ENCODE results near the gene SLC4A5.

DNA sequence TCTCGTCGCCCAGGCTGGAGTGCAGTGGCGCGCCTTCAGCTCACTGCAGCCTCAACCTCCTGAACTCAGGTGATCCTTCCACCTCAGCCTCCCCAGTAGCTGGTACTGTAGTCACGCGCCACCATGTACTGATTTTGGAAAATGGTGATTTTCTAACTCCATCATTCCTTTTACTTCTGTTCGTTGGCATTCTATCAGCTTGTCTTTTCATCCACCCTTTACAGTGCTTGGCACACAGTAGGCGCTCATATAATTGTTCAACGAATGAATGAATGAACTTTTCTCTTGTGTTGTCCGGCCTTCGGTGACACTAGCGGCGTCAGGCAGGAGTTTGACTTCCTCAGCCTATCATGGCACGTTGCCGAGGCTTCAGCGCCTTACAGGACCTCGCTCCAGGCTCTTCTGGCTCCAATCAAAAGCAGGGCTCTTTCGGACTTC is 145.2 kb downstream of the SLC4A5 start:
- TF ChIP-seq YY1 (IDR thresholded peaks at IDR 0.05; ENCODE audit: low read depth) (no peak), EP300 (IDR thresholded peaks at IDR 0.05; ENCODE audit: borderline replicate concordance) (no peak), CEBPB (IDR thresholded peaks at IDR 0.05) (no peak), TAF1 (IDR thresholded peaks at IDR 0.05; ENCODE audit: low read depth) (no peak)
- TF ChIP-seq, protein P1, sequence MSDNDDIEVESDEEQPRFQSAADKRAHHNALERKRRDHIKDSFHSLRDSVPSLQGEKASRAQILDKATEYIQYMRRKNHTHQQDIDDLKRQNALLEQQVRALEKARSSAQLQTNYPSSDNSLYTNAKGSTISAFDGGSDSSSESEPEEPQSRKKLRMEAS (IDR thresholded peaks at IDR 0.05) = no peak
